T47D (cell line): ENCODE data around the gene KRT17.
"Not testable (repeated sequence)": the region's sequence is repeated elsewhere in the genome, so short reads cannot be mapped to it uniquely, and the experiment has no call there.

ENCODE experiments used
- DNase-seq, 2 experiments: peaks; one replicate each; pipeline versions ENCODE4 v3.0.0 to v3.0.0-alpha.2; 2011 to 2012; ENCODE audit warnings: low read depth in 1 of 2, low spot score in 1 of 2
- JUND ChIP-seq: IDR thresholded peaks from 2 replicates; pipeline ENCODE4 v1.6.1; 2012; ENCODE audit warnings: low read depth
- in situ Hi-C: cut with HindIII; loops from 2 replicates; pipeline ENCODE4 v1.10.0; 2016; ENCODE audit warnings: low sequenced_read_pairs, low pct_unique_long_range_greater_than_20kb

The KRT17 gene

GRCh38 chr17:41627316-41628072 is 3.1 kb upstream of the KRT17 start:
- in situ Hi-C loops, result no loop called here
- TF ChIP-seq JUND, result no peak
- no peak for DNase-seq

GRCh38 chr17:41626914-41627295 is 2.5 kb upstream of the KRT17 start:
- in situ Hi-C loops, DNase-seq: not testable (repeated sequence)

DNA sequence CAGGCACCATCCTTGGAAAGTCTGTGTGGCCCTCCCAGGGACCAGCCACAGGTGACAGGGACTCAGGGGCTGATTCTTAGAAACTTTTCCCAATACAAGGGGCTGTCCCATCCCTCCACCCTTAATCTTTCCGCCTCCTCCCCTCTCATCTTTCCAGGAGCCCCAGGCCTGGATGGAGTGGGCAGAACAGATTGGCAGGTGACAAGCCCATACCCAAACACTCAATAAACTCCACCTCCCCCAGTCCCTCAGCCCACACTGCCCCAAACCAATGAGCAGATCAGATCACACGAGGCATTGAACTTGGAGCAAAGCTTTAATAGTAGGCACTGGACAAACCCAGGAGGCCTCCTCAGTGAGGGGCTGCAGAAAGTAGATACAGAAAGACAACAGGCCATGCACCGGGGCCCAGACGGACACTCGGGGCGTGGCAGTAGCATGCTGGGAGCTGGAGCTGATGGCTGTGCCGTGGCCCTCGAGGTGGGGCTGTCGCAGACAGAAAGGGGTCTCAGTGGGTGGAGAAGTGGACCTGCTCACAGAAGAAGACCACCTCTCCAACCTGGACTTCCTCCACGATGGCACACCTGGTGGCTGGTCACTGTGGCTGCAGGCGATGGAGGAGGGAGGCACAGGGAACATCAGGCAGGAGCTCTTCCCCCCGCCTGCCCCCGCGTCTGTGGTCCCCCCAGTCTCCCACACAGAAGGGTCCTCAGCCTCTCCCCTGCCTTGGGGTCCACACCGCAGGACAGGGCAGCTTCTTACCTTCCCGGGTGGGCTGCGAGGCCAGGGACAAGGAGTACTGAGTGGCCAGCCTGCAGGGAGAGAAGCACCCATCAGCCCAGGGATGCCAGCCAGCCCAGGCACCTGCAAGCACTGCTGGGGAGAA is 1.9 kb upstream of the KRT17 start:
- in situ Hi-C loops, DNase-seq: not testable (repeated sequence)

- in situ Hi-C loops, result no loop called here
- DNase-seq, result no peak
Observed at GRCh38 chr17:41625602-41626001, 1.2 kb upstream of the KRT17 start.

GRCh38 chr17:41623184-41623861 is 1.1 kb downstream of the KRT17 start:
- in situ Hi-C loops, DNase-seq: not testable (repeated sequence)

More at GRCh38 chr17:41625602-41626001, 1.2 kb upstream of the KRT17 start:
- TF ChIP-seq JUND, result no peak

- in situ Hi-C loops, DNase-seq: not testable (repeated sequence)
Observed at GRCh38 chr17:41622340-41623183, 1.8 kb downstream of the KRT17 start.

- no peak for DNase-seq
- no peak for TF ChIP-seq JUND
- in situ Hi-C loops, result no loop called here
Observed at GRCh38 chr17:41621916-41622315, 2.5 kb downstream of the KRT17 start.

GRCh38 chr17:41621435-41621817 is 2.9 kb downstream of the KRT17 start:
- DNase-seq, in situ Hi-C loops: not testable (repeated sequence)

- no peak for DNase-seq
- TF ChIP-seq JUND, result no peak
- in situ Hi-C loops, result no loop called here
Observed at GRCh38 chr17:41620583-41621434, 3.6 kb downstream of the KRT17 start.

- DNase-seq, in situ Hi-C loops: not testable (repeated sequence)
Observed at GRCh38 chr17:41619927-41620582, 4.3 kb downstream of the KRT17 start.
